Kidney epithelial cell (primary cell): ENCODE data around the gene ACSF2. TPM values are rescaled to one million over a fixed set of nuclear protein-coding genes. Genes with fewer than 3 reads are reported as not detected.

Experiments
- DNase-seq: peaks from one replicate; pipeline ENCODE4 v3.0.0-alpha.2; 2010; ENCODE audit warnings: low read depth
- H3K27me3 ChIP-seq: 2 replicates; pipeline ENCODE4 v1.6.0; 2011; ENCODE audit warnings: low read length; ENCODE audit not compliant: control insufficient read depth, insufficient read depth
- H3K36me3 ChIP-seq: 2 replicates; pipeline ENCODE4 v1.5.1; 2011; ENCODE audit warnings: low read length; ENCODE audit not compliant: control insufficient read depth, insufficient read depth
- H3K4me3 ChIP-seq: 2 replicates; pipeline ENCODE4 v1.5.1; 2011; ENCODE audit warnings: low read depth, mild to moderate bottlenecking, control low read depth, low read length
- CTCF ChIP-seq: IDR thresholded peaks from 2 replicates; pipeline ENCODE4 v1.5.1; 2011; ENCODE audit warnings: mild to moderate bottlenecking, moderate library complexity, low read length, control low read depth, inconsistent platforms; ENCODE audit not compliant: insufficient read depth, poor library complexity, severe bottlenecking
- total RNA-seq: library from RNA; depleted of rRNA; stranded (reverse); fragments of >200 nt; gene quantifications from 2 replicates; pipeline ENCODE4 v1.2.3, GENCODE V29; 2015

The ACSF2 gene
- total RNA-seq, 1 donor from 2014 or later = 24.8 TPM

GRCh38 chr17:50464121-50464520 lies 38.1 kb downstream of the ACSF2 start:
- Histone ChIP-seq H3K4me3 (no peak overlapping the region), H3K36me3 (no peaks in the 10 kb centered on the region), H3K27me3 (peaks cover 23% of the 10 kb centered on the region)
- no peak for TF ChIP-seq CTCF
- no peak for DNase-seq

- Histone ChIP-seq H3K27me3 (peaks cover 29% of the 10 kb centered on the region), H3K36me3 (no peaks in the 10 kb centered on the region), H3K4me3 (no peak overlapping the region)
- no peak for DNase-seq
- no peak for TF ChIP-seq CTCF
These were observed 38.7 kb downstream of the ACSF2 start for GRCh38 chr17:50464736-50465135.

GRCh38 chr17:50465171-50465570 lies 39.2 kb downstream of the ACSF2 start:
- no peaks in the 10 kb centered on the region for H3K36me3 ChIP-seq
- DNase-seq = no peak
- no peak overlapping the region for H3K4me3 ChIP-seq
- H3K27me3 ChIP-seq = peaks cover 33% of the 10 kb centered on the region
- no peak for TF ChIP-seq CTCF

- no peaks in the 10 kb centered on the region for H3K36me3 ChIP-seq
- H3K27me3 ChIP-seq = peaks cover 35% of the 10 kb centered on the region
- no peak for DNase-seq
- H3K4me3 ChIP-seq = no peak overlapping the region
- no peak for TF ChIP-seq CTCF
These were observed 39.6 kb downstream of the ACSF2 start for GRCh38 chr17:50465635-50466034.

- Histone ChIP-seq H3K27me3 (peaks cover 36% of the 10 kb centered on the region), H3K4me3 (no peak overlapping the region), H3K36me3 (no peaks in the 10 kb centered on the region)
- no peak for TF ChIP-seq CTCF
- DNase-seq = no peak
These were observed 40.5 kb downstream of the ACSF2 start for GRCh38 chr17:50466371-50467113.

- H3K27me3 ChIP-seq = peaks cover 36% of the 10 kb centered on the region
- no peak for TF ChIP-seq CTCF
- no peak overlapping the region for H3K4me3 ChIP-seq
- no peaks in the 10 kb centered on the region for H3K36me3 ChIP-seq
- DNase-seq = no peak
These were observed 41.3 kb downstream of the ACSF2 start for GRCh38 chr17:50467114-50467854.
